GM21360 (cell line): ENCODE measurements around the gene SOX14.

Source experiments
- ATAC-seq: cut with Tn5 transposase; IDR thresholded peaks from one replicate; pipeline ENCODE4 v1.9.1; 2021; ENCODE audit warnings: mild to moderate bottlenecking, moderate library complexity; ENCODE audit not compliant: unreplicated experiment

Gene SOX14

DNA sequence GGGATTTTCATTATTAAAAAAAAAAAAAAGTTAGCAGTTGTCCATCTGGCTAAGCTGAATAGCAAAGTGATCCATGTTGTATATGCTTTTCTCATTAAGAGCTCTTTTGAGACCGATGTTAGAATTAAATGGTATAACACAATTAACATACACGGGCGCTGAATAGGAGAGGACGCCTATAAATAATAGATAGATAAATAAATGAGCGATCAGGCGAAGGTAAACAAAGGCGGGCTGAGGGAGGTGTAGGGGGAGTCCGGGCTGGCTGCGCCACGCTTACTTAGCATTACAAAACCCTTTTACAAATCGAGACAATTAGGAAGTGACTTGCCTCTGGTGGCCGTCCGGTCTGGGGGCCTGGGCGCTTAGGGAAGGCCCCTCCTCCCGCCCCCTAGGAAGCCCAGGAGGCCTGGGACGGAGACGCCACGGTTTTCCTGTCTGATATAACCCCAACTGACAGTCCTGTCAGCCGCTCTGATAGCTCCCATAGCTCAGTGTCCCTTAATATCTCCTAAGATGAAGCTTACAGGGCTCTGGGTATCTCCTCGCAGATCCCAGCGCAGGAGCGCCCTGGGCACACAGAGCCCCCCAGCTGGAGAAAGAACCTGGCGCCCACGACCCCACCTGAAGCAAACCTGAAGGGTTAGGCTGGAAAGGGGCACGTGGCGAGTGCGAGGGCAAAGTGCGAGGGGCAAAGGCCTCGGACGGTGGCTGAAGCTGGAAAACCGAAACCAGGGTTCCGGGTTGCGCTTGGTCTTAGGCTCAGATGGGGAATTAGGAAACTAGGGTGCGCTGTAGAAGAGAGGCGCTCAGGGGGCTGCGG, 3.6 kb downstream of the SOX14 start:
- no peak for ATAC-seq

DNA sequence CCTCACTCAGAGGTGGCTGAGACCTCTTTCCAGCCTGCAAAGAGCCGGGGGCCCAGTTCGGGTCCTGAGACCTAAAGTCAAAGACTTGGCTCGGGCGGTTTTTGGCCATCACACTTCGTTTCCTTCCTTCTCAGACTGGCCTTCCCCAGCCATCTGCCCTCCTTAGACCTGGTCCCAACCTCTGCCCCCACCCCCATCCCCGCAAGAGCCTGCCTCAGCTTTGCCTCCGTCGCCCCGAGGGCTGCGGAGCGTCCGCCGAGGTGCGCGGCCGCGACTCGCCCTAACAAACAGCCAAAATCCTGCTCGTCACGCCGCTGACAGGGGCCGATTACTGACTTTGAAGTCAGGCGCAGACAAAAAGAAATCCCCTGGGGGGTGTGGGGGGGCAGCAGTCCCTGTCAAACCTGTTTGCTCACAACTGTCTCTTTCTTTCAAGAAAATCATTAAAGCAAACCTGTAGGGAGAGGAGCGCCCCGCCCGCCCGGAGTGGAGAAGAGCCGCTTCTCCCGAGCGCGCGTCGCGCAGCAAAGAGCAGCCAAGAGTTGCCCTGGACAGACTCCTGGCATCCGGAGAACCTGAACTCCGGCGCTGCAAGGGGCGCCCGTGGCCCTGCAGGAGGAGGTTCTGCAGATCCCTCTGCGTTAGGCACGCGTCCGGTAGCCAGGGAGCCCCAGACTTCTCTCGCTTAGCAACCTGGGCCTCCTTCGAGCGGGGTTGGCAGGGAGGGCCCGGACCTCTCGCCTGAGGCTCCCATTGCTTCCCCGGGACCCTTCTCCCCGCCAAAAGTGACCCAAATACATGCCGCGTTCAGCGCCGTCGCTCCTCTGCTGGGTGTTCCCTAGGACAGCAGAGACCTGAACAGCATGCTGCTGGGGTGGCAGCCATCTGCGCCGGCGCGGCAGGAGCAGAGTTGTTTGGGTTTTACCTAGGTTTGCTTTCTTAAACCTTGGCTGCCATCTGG, 4.5 kb downstream of the SOX14 start:
- no peak for ATAC-seq

- no peak for ATAC-seq
These were observed 5.4 kb downstream of the SOX14 start for GRCh38 chr3:137769322-137770065.

DNA sequence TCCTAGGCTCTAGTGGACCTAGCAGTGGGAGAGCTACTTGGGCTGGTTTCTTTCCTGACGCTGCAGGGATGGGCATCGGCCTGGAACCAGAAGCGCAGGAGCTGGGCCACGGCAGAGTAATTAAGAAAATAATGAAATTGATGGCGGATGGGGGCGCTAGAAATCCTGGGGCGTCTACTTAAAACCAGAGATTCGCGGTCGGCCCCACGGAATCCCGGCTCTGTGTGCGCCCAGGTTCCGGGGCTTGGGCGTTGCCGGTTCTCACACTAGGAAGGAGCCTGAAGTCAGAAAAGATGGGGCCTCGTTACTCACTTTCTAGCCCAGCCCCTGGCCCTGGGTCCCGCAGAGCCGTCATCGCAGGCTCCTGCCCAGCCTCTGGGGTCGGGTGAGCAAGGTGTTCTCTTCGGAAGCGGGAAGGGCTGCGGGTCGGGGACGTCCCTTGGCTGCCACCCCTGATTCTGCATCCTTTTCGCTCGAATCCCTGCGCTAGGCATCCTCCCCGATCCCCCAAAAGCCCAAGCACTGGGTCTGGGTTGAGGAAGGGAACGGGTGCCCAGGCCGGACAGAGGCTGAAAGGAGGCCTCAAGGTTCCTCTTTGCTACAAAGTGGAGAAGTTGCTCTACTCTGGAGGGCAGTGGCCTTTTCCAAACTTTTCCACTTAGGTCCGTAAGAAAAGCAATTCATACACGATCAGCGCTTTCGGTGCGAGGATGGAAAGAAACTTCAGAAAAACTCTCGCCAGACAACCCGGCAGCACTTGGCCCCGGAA, 6.1 kb downstream of the SOX14 start:
- ATAC-seq, result no peak

GRCh38 chr3:137770835-137771399, 6.8 kb downstream of the SOX14 start:
- ATAC-seq, result no peak

GRCh38 chr3:137771401-137772213, 7.5 kb downstream of the SOX14 start:
- ATAC-seq, result no peak

- ATAC-seq, result no peak
These were observed 8.3 kb downstream of the SOX14 start for GRCh38 chr3:137772214-137772955.

- ATAC-seq, result no peak
These were observed 14.8 kb downstream of the SOX14 start for GRCh38 chr3:137778941-137779340.

DNA sequence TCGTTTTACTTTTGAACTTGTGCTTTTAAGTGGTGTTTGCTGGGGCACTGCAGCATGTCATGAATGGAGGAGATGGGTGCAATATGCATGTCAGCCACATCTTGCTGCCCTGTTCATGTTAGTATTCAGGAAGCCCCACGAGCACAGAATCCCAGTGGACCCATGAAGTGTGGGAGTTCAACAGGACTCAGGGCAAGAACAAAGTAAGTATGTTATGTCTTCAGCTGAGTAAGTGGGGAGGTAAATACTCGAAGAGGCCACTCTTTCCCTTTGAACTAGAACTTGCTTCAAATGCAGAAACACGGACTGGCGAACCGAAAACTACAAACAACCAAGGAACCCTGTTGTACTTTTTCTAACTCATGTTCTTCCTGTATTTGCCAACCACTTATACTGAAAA, 23.4 kb downstream of the SOX14 start:
- ATAC-seq, result no peak

GRCh38 chr3:137789236-137789635, 25.1 kb downstream of the SOX14 start:
- ATAC-seq, result no peak

DNA sequence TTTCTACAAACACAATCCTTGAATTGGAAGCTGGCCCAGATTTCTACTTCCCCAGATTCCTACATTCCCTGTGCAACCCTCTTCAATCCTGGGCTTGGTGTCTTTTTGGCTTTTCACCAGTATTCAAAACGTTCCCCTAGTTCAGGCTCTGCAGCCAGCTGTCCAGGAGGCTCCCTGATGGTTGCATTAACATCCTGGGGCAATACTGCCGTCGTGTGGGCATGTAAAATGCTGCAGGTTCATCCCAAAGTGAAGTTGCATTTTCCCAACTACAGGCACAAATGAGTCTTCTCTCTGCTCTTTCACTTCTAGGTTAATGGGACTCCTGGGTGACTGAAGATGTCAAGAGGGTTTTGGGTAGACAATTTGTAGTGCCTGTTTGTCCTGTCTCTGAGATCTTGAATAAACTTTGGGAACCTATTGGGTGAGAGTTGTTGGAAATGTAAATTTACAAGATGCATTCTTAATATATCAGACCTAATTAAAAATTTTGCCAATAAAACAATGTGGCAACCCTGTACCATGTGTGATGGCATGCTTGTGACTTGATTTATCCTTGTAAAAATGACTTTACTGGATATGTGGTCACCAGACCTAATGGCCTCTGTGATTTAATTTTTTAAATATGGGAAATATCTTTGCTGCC, 28.6 kb downstream of the SOX14 start:
- ATAC-seq, result no peak

GRCh38 chr3:137796993-137797392, 32.9 kb downstream of the SOX14 start:
- no peak for ATAC-seq

- no peak for ATAC-seq
These were observed 39.1 kb downstream of the SOX14 start for GRCh38 chr3:137803215-137803614.

- no peak for ATAC-seq
These were observed 43.9 kb downstream of the SOX14 start for GRCh38 chr3:137807998-137808397.

GRCh38 chr3:137809509-137809908, 45.4 kb downstream of the SOX14 start:
- ATAC-seq, result no peak

- no peak for ATAC-seq
These were observed 47.9 kb downstream of the SOX14 start for GRCh38 chr3:137812023-137812422.

DNA sequence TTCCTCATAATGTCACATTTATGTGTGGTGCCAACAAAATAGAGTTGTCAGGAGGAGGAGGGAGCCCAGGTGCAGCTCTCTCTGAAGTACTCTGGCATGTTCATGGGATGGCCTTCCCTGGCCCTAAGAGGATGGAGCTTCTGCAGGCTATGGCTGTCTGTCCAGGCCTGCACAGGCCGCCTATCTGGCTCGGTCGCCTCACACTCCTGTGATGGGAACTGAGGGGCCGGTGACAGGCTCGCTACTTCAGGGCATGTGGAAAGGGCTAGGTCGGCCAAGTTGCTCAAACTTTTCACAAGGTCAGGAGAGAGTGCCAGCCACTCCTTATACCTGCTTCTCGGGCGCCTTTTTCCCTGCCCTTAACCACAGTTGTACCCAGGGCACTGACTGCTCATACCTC, 51.1 kb downstream of the SOX14 start:
- ATAC-seq, result no peak
